GM03348 (cell line): ENCODE data around the gene ETV3.
"Not testable (repeated sequence)": the region's sequence is repeated elsewhere in the genome, so short reads cannot be mapped to it uniquely, and the experiment has no call there.

Experiments
- DNase-seq: peaks from one replicate; pipeline ENCODE4 v3.0.0; 2012; ENCODE audit warnings: low spot score

The ETV3 gene

GRCh38 chr1:157138220-157139051 lies at the start of gene ETV3:
TSS of gene ETV3 (minus strand) at chr1:157138395. CDS start at chr1:157136352, 2,043 bp downstream.
- peak; percentile 97 for DNase-seq

- DNase-seq = no peak
Measured at GRCh38 chr1:157186281-157186992, 48.2 kb upstream of the ETV3 start.

GRCh38 chr1:157183870-157184269 lies 45.7 kb upstream of the ETV3 start:
- no peak for DNase-seq

- DNase-seq = not testable (repeated sequence)
Measured at GRCh38 chr1:157182371-157182770, 44.2 kb upstream of the ETV3 start.

- no peak for DNase-seq
Measured at GRCh38 chr1:157181790-157182189, 43.6 kb upstream of the ETV3 start.

GRCh38 chr1:157181258-157181657 lies 43.1 kb upstream of the ETV3 start:
- no peak for DNase-seq

GRCh38 chr1:157178490-157178889 lies 40.3 kb upstream of the ETV3 start:
- DNase-seq = no peak

GRCh38 chr1:157177733-157178394 lies 39.7 kb upstream of the ETV3 start:
- no peak for DNase-seq

- DNase-seq = no peak
Measured at GRCh38 chr1:157176591-157177121, 38.5 kb upstream of the ETV3 start.

GRCh38 chr1:157176016-157176415 lies 37.8 kb upstream of the ETV3 start:
- DNase-seq = no peak

- no peak for DNase-seq
Measured at GRCh38 chr1:157173900-157174410, 35.8 kb upstream of the ETV3 start.

GRCh38 chr1:157173241-157173640 lies 35.0 kb upstream of the ETV3 start:
- not testable (repeated sequence) for DNase-seq

GRCh38 chr1:157172591-157172990 lies 34.4 kb upstream of the ETV3 start:
- DNase-seq = not testable (repeated sequence)

- DNase-seq = not testable (repeated sequence)
Measured at GRCh38 chr1:157171903-157172503, 33.8 kb upstream of the ETV3 start.

GRCh38 chr1:157170677-157171515 lies 32.7 kb upstream of the ETV3 start:
- DNase-seq = peak; percentile 33

GRCh38 chr1:157168015-157168414 lies 29.8 kb upstream of the ETV3 start:
- DNase-seq = no peak

- no peak for DNase-seq
Measured at GRCh38 chr1:157167437-157167836, 29.2 kb upstream of the ETV3 start.

- no peak for DNase-seq
Measured at GRCh38 chr1:157166590-157166989, 28.4 kb upstream of the ETV3 start.

GRCh38 chr1:157163273-157164127 lies 25.3 kb upstream of the ETV3 start:
- peak; percentile 85 for DNase-seq

GRCh38 chr1:157162345-157162744 lies 24.1 kb upstream of the ETV3 start:
- no peak for DNase-seq
